Stimulated activated CD8-positive, alpha-beta memory T cell treated with anti-CD3 and anti-CD28 coated beads, Interleukin-4, amount 100 ng/mL, for 4 hours (primary cell): ENCODE measurements around the gene ANKZF1.

Source experiments
- DNase-seq, 2 donors: peaks; one replicate each; pipeline ENCODE4 v3.0.0-alpha.2; 2020; ENCODE audit warnings: low read depth in 2 of 2, low spot score in 1 of 2

Gene ANKZF1

GRCh38 chr2:219279916-219280516, 50.4 kb downstream of the ANKZF1 start:
- no peak for DNase-seq

DNA sequence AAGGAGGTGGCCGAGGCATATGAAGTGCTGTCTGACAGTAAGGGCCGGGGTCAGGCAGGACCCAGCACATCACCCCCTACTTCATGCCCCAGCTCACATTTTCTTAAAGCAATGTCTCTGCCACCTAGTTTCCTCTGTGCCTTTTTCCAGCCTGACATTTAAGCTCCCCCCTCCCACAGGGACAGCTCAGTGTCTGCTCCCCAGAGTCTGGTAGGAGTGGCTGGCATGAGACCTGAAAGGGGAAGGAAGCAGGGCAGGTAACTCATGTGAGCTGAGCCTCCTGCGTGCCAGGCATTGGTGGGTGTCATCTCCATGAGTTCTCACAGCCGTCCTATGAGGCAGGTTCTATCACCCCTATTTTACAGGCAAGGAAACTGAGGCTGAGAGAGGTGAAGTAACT, 51.0 kb downstream of the ANKZF1 start:
- DNase-seq: no peak

DNA sequence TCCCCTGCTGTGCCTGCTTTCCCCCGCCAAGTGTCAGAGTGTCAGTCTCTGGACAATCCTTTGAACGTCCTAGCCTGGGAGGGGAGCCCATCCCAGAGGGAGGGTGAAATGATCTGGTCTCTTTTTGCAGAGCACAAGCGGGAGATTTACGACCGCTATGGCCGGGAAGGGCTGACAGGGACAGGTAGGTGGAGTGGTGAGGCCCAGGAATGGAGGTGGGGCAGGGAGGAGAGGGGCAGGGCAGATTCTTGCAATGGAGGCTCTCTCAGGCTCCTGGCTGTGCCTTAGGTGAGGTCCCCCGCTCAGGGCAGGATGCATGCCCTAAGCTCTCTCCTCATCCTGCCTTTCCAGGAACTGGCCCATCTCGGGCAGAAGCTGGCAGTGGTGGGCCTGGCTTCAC, 52.0 kb downstream of the ANKZF1 start:
- DNase-seq: no peak

GRCh38 chr2:219282375-219282774, 52.8 kb downstream of the ANKZF1 start:
- no peak for DNase-seq

DNA sequence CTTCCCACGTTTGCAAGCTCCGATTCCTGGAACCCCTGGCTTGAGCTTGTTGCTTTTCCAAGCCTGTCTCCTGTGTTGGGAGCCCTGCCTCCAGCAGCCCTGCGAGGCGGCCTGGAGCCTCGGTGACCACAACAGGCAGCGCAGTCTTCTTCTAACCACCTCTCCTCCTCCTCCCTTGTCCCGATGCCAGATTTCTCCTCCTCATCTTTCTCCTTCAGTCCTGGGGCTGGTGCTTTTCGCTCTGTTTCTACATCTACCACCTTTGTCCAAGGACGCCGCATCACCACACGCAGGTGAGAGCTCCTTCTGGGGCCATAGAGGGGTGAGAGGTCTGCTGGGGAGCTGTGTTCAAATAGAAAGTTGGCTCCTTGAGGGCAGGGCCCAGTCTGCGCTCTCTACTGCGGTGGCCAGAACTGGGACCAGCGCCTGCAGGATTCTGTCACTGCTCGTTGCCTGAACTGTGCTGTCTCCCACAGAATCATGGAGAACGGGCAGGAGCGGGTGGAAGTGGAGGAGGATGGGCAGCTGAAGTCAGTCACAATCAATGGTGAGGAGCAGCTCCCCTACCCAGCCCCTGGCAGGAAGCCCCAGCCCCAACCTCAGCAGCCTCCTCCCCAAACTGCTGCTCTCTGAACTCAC, 53.5 kb downstream of the ANKZF1 start:
- DNase-seq: no peak

GRCh38 chr2:219284501-219285372, 55.1 kb downstream of the ANKZF1 start:
- no peak for DNase-seq

DNA sequence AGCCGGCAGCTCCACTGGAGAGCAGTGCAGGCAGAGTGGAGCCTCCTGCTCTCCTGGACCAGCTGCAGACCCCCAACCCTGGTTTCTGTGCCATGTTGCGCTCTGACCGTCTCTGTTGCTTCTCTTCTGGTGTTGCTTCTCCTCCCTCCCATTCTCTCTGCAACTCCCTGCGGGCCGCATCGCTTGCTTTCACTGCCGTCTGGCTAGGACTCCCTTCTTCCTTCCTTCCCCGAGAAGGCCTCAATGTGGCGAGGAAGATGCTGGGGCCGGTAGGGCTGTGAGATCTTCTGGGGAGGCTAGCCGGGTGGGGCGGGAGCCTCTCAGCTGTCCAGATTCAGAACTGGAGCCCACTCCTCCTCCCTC, 55.7 kb downstream of the ANKZF1 start:
- no peak for DNase-seq

GRCh38 chr2:219285894-219286425, 56.4 kb downstream of the ANKZF1 start:
- DNase-seq: no peak
